CD14-positive monocyte (primary cell): ENCODE data around the gene ZFPM1. TPM values are rescaled to one million over a fixed set of nuclear protein-coding genes. Genes with fewer than 3 reads are reported as not detected.

Experiments
- DNase-seq, 3 donors: peaks; one replicate each; pipeline ENCODE4 v3.0.0-alpha.2; 2011 to 2022
- H2AFZ ChIP-seq: 2 replicates; pipeline ENCODE4 v1.6.0; 2012; ENCODE audit warnings: mild to moderate bottlenecking, low read depth, low read length, inconsistent platforms; ENCODE audit not compliant: insufficient read depth, poor library complexity, severe bottlenecking
- H3K27ac ChIP-seq, 2 donors: 1 replicate in 1 of 2; 2 replicates in 1 of 2; pipeline ENCODE4 v1.5.1; 2012 to 2013; ENCODE audit warnings: low read length in 2 of 2, control low read depth in 1 of 2, inconsistent platforms in 1 of 2, low read depth in 1 of 2, mild to moderate bottlenecking in 1 of 2
- H3K27me3 ChIP-seq, 2 donors: one replicate each; pipeline versions ENCODE4 v1.6.0 to v1.6.1; 2011 to 2013; ENCODE audit warnings: low read length in 2 of 2; ENCODE audit not compliant: control insufficient read depth in 2 of 2, insufficient read depth in 2 of 2
- H3K36me3 ChIP-seq, 2 donors: replicated peaks in 1 of 2; 1 replicate in 1 of 2; 2 replicates in 1 of 2; pipeline versions ENCODE4 v1.5.1 to v1.6.1; 2012 to 2013; ENCODE audit warnings: low read length in 2 of 2, control low read depth in 1 of 2, inconsistent platforms in 1 of 2, mild to moderate bottlenecking in 1 of 2; ENCODE audit not compliant: insufficient read depth in 2 of 2, control insufficient read depth in 1 of 2
- H3K4me1 ChIP-seq, 2 donors: 1 replicate in 1 of 2; 2 replicates in 1 of 2; pipeline versions ENCODE4 v1.5.1 to v1.6.1; 2012 to 2013; ENCODE audit warnings: low read length in 2 of 2, control low read depth in 1 of 2, inconsistent platforms in 1 of 2, mild to moderate bottlenecking in 1 of 2, moderate library complexity in 1 of 2; ENCODE audit not compliant: insufficient read depth in 2 of 2, control insufficient read depth in 1 of 2
- H3K4me2 ChIP-seq: replicated peaks from 2 replicates; pipeline ENCODE3; 2012; ENCODE audit warnings: low read length, moderate library complexity, mild to moderate bottlenecking; ENCODE audit not compliant: poor library complexity, severe bottlenecking; ENCODE audit errors: extremely low read depth
- H3K4me3 ChIP-seq, 3 experiments: fragments of 200-600 bp in 1 of 3; sonication (generic) in 1 of 3; replicated peaks in 1 of 3; 1 replicate in 2 of 3; 2 replicates in 1 of 3; pipeline ENCODE4 v1.5.1; 2011 to 2013; ENCODE audit warnings: low read length in 3 of 3, mild to moderate bottlenecking in 3 of 3, control low read depth in 2 of 3, low read depth in 2 of 3, inconsistent platforms in 1 of 3, moderate library complexity in 1 of 3
- H3K79me2 ChIP-seq: 2 replicates; pipeline ENCODE4 v1.6.0; 2012; ENCODE audit warnings: mild to moderate bottlenecking, control low read depth, inconsistent platforms, low read length, moderate library complexity; ENCODE audit not compliant: insufficient read depth
- H3K9ac ChIP-seq: 2 replicates; pipeline ENCODE4 v1.6.0; 2017; ENCODE audit warnings: low read length, mild to moderate bottlenecking; ENCODE audit not compliant: insufficient read depth, poor library complexity, severe bottlenecking
- H3K9me3 ChIP-seq, 2 donors: replicated peaks in 1 of 2; 1 replicate in 1 of 2; 2 replicates in 1 of 2; pipeline versions ENCODE4 v1.5.1 to v1.6.1; 2012 to 2013; ENCODE audit warnings: low read length in 2 of 2, control low read depth in 1 of 2; ENCODE audit not compliant: control insufficient read depth in 1 of 2, insufficient read depth in 1 of 2
- H4K20me1 ChIP-seq: 2 replicates; pipeline ENCODE4 v1.6.0; 2012; ENCODE audit warnings: mild to moderate bottlenecking, low read length, control low read depth, moderate library complexity; ENCODE audit not compliant: insufficient read depth
- H3K27ac Mint-ChIP-seq, 7 donors: one replicate each; pipeline ENCODE4 v1.8.0; 2020; ENCODE audit warnings: mild to moderate bottlenecking in 7 of 7, mixed read lengths in 7 of 7, moderate library complexity in 6 of 7, inconsistent platforms in 2 of 7
- H3K27me3 Mint-ChIP-seq, 3 donors: one replicate each; pipeline ENCODE4 v1.8.0; 2021 to 2022; ENCODE audit warnings: low read depth in 3 of 3, mild to moderate bottlenecking in 3 of 3, mixed read lengths in 3 of 3, moderate library complexity in 3 of 3, inconsistent platforms in 1 of 3
- H3K36me3 Mint-ChIP-seq, 2 donors: one replicate each; pipeline ENCODE4 v1.8.0; 2020; ENCODE audit warnings: mixed read lengths in 2 of 2, inconsistent platforms in 1 of 2, mild to moderate bottlenecking in 1 of 2
- H3K4me1 Mint-ChIP-seq: one replicate; pipeline ENCODE4 v1.8.0; 2020; ENCODE audit warnings: mild to moderate bottlenecking, mixed read lengths
- H3K4me3 Mint-ChIP-seq, 2 donors: one replicate each; pipeline ENCODE4 v1.8.0; 2020; ENCODE audit warnings: mild to moderate bottlenecking in 2 of 2, mixed read lengths in 2 of 2, moderate library complexity in 1 of 2
- H3K9me3 Mint-ChIP-seq, 7 donors: one replicate each; pipeline ENCODE4 v1.8.0; 2020 to 2022; ENCODE audit warnings: mixed read lengths in 7 of 7, mild to moderate bottlenecking in 6 of 7, moderate library complexity in 6 of 7, inconsistent platforms in 2 of 7
- CTCF ChIP-seq: fragments of 200-600 bp; IDR thresholded peaks from one replicate; pipeline ENCODE4 v1.8.0; 2022; ENCODE audit warnings: antibody characterized with exemption, mild to moderate bottlenecking
- WGBS: methylation state at CpG from one replicate; pipeline ENCODE4 v1.1.5; 2013; ENCODE audit warnings: missing lambda C conversion rate; ENCODE audit not compliant: insufficient coverage; 5-methylcytosine and 5-hydroxymethylcytosine counted together
- intact Hi-C, 2 donors: fragments of 100-400 bp; cut with micrococcal nuclease; formaldehyde crosslinking; loops; one replicate each; pipeline versions ENCODE4 v1.15.0 to v1.15.1; 2023
- polyA plus RNA-seq, 3 donors: library from polyadenylated mRNA; depleted of rRNA in 1 of 3; unstranded in 2 of 3; stranded (reverse) in 1 of 3; fragments of 300-500 nt in 2 of 3; fragments of >200 nt in 1 of 3; fragmentation: Illumina TruSeq in 2 of 3; gene quantifications; 1 replicate in 2 of 3; 2 replicates in 1 of 3; pipeline ENCODE4 v1.2.3, GENCODE V29; 2012 to 2021

The ZFPM1 gene
- polyA plus RNA-seq, 3 donors, result 0.04 to 0.19 (median 0.12) TPM

- no peak overlapping the region for H3K4me2 ChIP-seq
- H3K9ac ChIP-seq, result no peak overlapping the region
- H2AFZ ChIP-seq, result no peak overlapping the region
- Mint-ChIP-seq H3K9me3 (peaks cover 3 to 12% (median 8%) of the 10 kb centered on the region in 7 donors), H3K4me1 (peaks cover 12% of the 10 kb centered on the region), H3K27ac (no peak overlapping the region), H3K4me3 (no peak overlapping the region), H3K27me3 (peaks cover 28 to 44% (median 34%) of the 10 kb centered on the region in 3 donors), H3K36me3 (no peaks in the 10 kb centered on the region)
- WGBS, result 56% methylated on average over 13 of the region's 13 CpGs
- intact Hi-C loops, result no loop called here
- no peaks in the 10 kb centered on the region for H3K79me2 ChIP-seq
- H3K27me3 ChIP-seq, result peaks cover 0 to 20% of the 10 kb centered on the region in 2 donors
- H3K9me3 ChIP-seq, result peaks cover 0 to 12% of the 10 kb centered on the region in 2 donors
- H3K4me3 ChIP-seq, result no peak overlapping the region
- no peaks in the 10 kb centered on the region for H3K36me3 ChIP-seq
- H3K27ac ChIP-seq, result no peak overlapping the region
- DNase-seq, result no peak
- peaks cover 7 to 11% of the 10 kb centered on the region in 2 donors for H3K4me1 ChIP-seq
- H4K20me1 ChIP-seq, result no peaks in the 10 kb centered on the region
- TF ChIP-seq CTCF, result no peak
Measured at GRCh38 chr16:88552815-88553214, 99.7 kb downstream of the ZFPM1 start.

GRCh38 chr16:88553739-88554138, 100.7 kb downstream of the ZFPM1 start:
- Histone ChIP-seq H3K9me3 (peaks cover 0 to 12% of the 10 kb centered on the region in 2 donors), H4K20me1 (no peaks in the 10 kb centered on the region), H3K27me3 (peaks cover 0 to 14% of the 10 kb centered on the region in 2 donors), H2AFZ (no peak overlapping the region), H3K27ac (no peak overlapping the region), H3K4me3 (no peak overlapping the region), H3K79me2 (no peaks in the 10 kb centered on the region), H3K36me3 (no peaks in the 10 kb centered on the region), H3K4me1 (peaks cover 7 to 11% of the 10 kb centered on the region in 2 donors), H3K9ac (no peak overlapping the region), H3K4me2 (no peak overlapping the region)
- peaks cover 28 to 37% (median 29%) of the 10 kb centered on the region in 3 donors for H3K27me3 Mint-ChIP-seq
- DNase-seq, result no peak
- H3K27ac Mint-ChIP-seq, result no peak overlapping the region
- peaks cover 12% of the 10 kb centered on the region for H3K4me1 Mint-ChIP-seq
- intact Hi-C loops, result no loop called here
- peaks cover 3 to 12% (median 8%) of the 10 kb centered on the region in 7 donors for H3K9me3 Mint-ChIP-seq
- H3K4me3 Mint-ChIP-seq, result no peak overlapping the region
- WGBS, result 92% methylated on average over 9 of the region's 16 CpGs
- no peak for TF ChIP-seq CTCF
- H3K36me3 Mint-ChIP-seq, result no peaks in the 10 kb centered on the region
